ENCODE measurements around the gene RARB.

- TF ChIP-seq CTCF (IDR thresholded peaks at IDR 0.05): no peak
- TF ChIP-seq EP300 (IDR thresholded peaks at IDR 0.05): no peak
- TF ChIP-seq POLR2AphosphoS5 (IDR thresholded peaks at IDR 0.05): no peak
- TF ChIP-seq POLR2A (IDR thresholded peaks at IDR 0.05): no peak
Observed at GRCh38 chr3:25589104-25589782, 161.2 kb downstream of the RARB start.

All from stomach (tissue), 4 donors.